Stimulated activated CD4-positive, alpha-beta T cell treated with anti-CD3 and anti-CD28 coated beads, TNF-alpha, amount 100 ng/mL, for 24 hours (primary cell): ENCODE data around the gene TOMM34.

Experiments used
- DNase-seq, 3 experiments: peaks; one replicate each; pipeline ENCODE4 v3.0.0-alpha.2; 2020; ENCODE audit warnings: low read depth in 3 of 3

Gene TOMM34

GRCh38 chr20:44963325-44964215 lies 3.4 kb upstream of the TOMM34 start:
- no peak for DNase-seq

- no peak for DNase-seq
Measured at GRCh38 chr20:44962483-44962882, 2.3 kb upstream of the TOMM34 start.

GRCh38 chr20:44961870-44962267 lies 1.7 kb upstream of the TOMM34 start:
- DNase-seq = no peak

GRCh38 chr20:44961011-44961869 lies 1.0 kb upstream of the TOMM34 start:
- DNase-seq = no peak

GRCh38 chr20:44959638-44960102 lies 527 bp downstream of the TOMM34 start:
- peak in 2 of 3 experiments; percentile 65 for DNase-seq

GRCh38 chr20:44959082-44959637 lies 1.0 kb downstream of the TOMM34 start:
- peak in 1 of 3 experiments; percentile 42 for DNase-seq

- DNase-seq = no peak
Measured at GRCh38 chr20:44958276-44958675, 1.9 kb downstream of the TOMM34 start.

GRCh38 chr20:44956410-44956809 lies 3.8 kb downstream of the TOMM34 start:
- no peak for DNase-seq

GRCh38 chr20:44955270-44955669 lies 4.9 kb downstream of the TOMM34 start:
- no peak for DNase-seq

GRCh38 chr20:44954211-44954610 lies 6.0 kb downstream of the TOMM34 start:
- DNase-seq = no peak

GRCh38 chr20:44952731-44953130 lies 7.5 kb downstream of the TOMM34 start:
- DNase-seq = no peak

- no peak for DNase-seq
Measured at GRCh38 chr20:44950368-44950767, 9.8 kb downstream of the TOMM34 start.

GRCh38 chr20:44948513-44948912 lies 11.7 kb downstream of the TOMM34 start:
- no peak for DNase-seq

GRCh38 chr20:44948107-44948506 lies 12.1 kb downstream of the TOMM34 start:
- no peak for DNase-seq

- no peak for DNase-seq
Measured at GRCh38 chr20:44946271-44946852, 13.8 kb downstream of the TOMM34 start.

GRCh38 chr20:44945261-44945660 lies 14.9 kb downstream of the TOMM34 start:
- DNase-seq = no peak

- DNase-seq = no peak
Measured at GRCh38 chr20:44943828-44944227, 16.4 kb downstream of the TOMM34 start.

GRCh38 chr20:44942264-44942973 lies 17.8 kb downstream of the TOMM34 start:
- DNase-seq = no peak

- DNase-seq = no peak
Measured at GRCh38 chr20:44941120-44941691, 19.0 kb downstream of the TOMM34 start.

GRCh38 chr20:44938637-44939036 lies 21.6 kb downstream of the TOMM34 start:
- DNase-seq = no peak

- no peak for DNase-seq
Measured at GRCh38 chr20:44936510-44936909, 23.7 kb downstream of the TOMM34 start.
